Activated CD8-positive, alpha-beta memory T cell treated with anti-CD3 and anti-CD28 coated beads, Interleukin-2, amount 50 U/mL, for 4 hours (primary cell): Measurements from ENCODE around the gene HADHB.
"Not testable (repeated sequence)": the region's sequence is repeated elsewhere in the genome, so short reads cannot be mapped to it uniquely, and the experiment has no call there.

Source experiments
- DNase-seq: peaks from one replicate; pipeline ENCODE4 v3.0.0-alpha.2; 2020

The HADHB gene

GRCh38 chr2:26245810-26246209 lies 1.1 kb downstream of the HADHB start:
- no peak for DNase-seq

GRCh38 chr2:26246818-26247217 lies 2.1 kb downstream of the HADHB start:
- no peak for DNase-seq

DNA sequence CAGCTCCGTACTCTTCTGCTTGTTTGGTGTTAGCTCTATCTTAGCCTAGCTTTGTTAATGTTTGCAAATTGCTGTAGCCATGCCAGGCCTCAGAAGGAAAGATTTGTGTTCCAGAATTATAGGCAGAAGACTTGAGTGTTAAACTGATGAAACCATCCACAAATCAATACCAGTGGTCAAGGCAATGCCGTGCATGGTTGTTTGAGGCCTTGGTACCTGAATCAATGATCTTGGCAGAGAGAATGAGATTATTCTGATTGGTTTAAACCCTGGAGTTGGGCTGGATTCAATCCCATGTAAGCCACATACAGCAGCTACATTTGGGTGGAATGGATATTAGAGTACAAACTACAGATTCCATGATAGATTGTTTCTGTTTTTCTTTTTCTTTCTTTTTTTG lies 4.9 kb downstream of the HADHB start:
- DNase-seq: no peak

DNA sequence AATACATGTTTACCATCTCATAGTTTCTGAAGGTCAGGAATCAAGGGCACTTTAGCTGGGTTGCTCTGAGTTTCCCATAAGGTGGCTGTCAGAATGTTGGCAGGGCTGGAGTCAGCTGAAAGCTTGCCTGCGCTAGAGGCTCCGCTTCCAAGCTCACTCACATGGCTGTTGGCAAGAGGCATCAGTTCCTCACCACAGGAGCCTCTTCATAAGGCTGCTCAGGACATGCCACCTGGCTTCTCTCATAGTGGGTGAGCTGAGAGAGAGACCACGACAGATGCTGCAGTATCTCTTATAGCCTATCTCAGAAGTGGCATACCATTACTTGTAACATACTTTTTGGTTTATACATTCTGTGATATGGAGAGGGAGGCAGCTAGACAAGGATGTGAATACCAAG lies 7.2 kb downstream of the HADHB start:
- DNase-seq: no peak

DNA sequence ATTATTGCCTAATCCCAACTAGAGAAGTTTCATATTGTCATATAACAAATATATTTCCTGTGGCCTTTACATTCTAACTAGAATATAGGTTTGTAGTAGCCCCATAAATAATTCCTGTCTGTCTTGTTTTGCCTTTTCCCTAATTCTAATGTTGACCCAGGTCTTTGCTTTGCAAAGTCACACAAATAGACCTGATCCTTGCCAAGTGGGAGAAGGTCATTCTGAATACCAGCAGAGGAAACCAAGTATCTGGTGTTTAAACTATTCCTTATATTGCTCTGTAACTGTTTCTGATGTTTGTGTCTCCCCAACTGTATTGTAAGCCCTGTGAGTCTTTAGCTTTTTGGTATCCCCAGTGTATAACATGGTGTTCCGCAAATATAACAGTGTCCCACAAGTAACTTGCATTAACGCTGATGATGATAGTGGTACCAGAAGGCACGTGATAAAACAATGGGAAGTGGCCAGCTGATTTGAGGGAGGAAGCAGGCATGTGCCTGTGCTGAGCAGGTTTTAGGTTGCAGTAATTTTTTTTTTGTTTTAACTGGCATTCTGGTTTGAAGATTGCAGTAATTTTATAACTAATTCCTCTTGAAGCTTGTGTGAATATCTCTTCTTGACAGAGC lies 11.1 kb downstream of the HADHB start:
- no peak for DNase-seq

DNA sequence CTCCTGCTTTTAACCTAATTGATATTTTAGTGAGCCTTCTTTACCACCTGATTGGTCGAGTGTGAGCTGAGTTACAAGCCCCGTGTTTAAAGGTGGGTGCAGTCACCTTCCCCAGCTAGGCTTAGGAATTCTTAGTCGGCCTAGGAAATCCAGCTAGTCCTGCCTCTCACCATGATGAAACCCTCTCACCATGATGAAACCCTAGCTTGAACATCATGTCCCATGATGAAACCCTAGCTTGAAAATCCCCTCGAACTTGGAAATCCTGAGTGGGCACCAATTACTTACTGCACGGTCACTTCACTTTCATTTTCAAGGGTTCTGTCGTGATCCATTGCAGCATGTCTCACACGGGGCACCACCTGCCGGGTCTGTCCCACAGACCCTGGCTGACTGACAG lies 14.1 kb downstream of the HADHB start:
- DNase-seq: not testable (repeated sequence)

DNA sequence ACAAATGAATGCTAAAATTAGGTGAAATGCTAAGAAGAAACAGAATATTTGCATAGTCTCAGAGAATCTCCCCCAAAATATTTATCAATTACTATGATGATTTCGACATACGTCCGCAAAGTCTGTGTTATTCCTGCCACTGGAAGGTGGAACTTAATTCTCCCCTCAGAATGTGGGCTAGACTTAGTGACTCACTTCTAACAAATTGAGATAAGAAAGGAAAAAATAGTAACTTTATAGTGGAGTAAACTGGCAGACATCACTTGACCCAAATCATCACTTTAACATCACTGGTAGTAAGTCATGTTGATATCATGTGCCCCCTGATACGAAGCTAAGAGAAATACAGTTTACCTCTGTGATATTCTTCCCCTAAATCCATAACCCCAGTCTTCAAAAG lies 23.5 kb downstream of the HADHB start:
- no peak for DNase-seq

- DNase-seq: not testable (repeated sequence)
These were observed 24.1 kb downstream of the HADHB start for GRCh38 chr2:26268670-26269385.

- DNase-seq: no peak
These were observed 24.9 kb downstream of the HADHB start for GRCh38 chr2:26269571-26270158.

GRCh38 chr2:26270373-26270772 lies 25.6 kb downstream of the HADHB start:
- no peak for DNase-seq

DNA sequence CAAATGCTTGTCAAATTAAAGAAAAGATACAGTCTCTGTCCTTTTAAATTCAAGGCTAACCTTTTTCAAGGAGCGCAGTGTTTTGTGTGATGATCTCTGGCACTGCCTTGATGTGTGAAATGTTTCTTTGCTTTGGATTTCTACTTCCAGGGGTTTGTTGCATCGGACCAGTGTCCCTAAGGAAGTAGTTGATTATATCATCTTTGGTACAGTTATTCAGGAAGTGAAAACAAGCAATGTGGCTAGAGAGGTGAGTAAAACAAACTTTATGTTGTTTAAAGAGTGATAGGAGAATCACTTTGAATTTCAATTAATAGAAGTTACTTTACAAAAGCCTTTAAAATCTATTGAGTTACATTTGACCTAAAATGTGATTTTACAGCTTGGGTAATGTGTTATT lies 28.8 kb downstream of the HADHB start:
- DNase-seq: no peak

- DNase-seq: no peak
These were observed 29.4 kb downstream of the HADHB start for GRCh38 chr2:26274058-26274613.

DNA sequence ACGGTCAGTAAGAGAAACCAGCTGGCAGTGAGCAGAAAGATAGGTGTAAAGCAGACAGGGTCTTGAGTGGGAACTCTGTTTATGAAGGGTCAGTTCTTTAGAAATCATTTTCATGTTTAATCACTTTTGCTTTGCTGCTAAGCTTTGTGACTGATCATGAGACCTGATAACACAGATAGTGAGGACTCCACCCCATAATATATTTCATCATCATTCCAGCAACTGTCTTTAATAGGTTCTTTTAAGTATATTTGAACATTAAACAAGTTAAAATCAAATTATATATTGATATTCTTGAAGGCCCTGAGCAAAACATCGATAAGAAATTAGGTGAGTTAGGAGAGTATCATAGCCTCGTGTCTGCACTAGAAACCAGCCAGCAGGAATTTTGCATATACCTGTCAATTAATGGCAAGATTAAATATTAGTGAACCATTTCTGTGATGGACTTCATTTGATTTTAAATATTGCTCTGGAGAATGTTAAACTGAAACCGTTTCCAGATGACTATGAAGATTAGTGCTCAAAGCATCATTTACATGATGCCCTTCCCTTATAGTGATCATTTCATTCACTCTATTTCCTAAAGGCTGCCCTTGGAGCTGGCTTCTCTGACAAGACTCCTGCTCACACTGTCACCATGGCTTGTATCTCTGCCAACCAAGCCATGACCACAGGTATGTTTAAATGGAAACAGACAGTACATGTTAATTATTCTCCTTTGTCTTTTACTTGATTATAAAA lies 31.9 kb downstream of the HADHB start:
- DNase-seq: no peak

DNA sequence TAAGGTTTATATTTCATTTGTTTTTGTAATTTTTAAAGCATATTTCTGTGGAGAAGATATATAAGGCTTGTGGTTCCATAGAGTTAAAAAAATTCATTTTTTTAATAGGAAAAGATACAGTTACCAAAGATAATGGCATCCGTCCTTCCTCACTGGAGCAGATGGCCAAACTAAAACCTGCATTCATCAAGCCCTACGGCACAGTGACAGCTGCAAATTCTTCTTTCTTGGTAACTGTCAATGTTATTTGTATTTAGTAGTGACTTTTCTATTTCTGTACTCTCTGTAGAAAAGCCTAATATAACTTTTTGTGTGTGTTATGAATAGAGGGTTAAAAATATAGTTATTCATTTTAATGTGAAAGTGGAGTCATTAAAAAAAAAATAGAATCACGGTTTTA lies 35.1 kb downstream of the HADHB start:
- DNase-seq: no peak

DNA sequence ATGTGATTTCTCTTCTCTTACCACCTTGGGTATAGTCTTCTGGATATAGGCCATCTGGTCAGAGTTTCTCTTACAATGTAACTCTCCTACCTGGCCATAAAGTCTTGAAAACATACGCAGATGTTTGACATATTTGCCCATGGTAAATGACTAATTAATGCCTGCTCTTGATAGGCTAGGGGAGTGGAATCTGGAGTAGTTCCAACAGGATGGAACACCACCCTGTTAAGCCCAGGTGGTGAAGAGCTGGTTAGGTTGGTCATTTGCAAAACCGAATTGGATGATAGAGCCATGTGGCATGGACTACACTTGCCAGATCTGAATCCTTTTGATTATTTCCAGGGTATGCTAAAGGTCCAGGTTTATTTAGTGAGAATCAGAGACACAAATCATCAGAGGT lies 36.5 kb downstream of the HADHB start:
- DNase-seq: no peak

DNA sequence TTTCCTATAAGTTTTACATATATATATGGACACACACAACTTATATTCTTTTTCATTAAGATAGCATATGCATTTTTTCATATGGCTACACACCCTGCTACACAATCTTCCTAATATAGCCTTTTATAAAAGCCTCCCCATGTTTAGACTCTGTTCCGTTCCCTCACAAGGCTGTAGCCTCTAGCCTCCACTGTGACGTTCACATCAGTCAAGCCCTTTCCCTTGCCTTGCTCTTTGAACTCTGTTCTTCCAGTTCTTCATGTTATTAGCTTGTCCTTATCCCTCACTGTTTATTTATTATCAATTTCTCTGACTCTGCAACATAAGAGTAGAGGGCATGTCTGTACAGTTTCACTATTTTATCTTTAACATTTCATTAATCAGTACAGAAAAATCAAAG lies 38.9 kb downstream of the HADHB start:
- no peak for DNase-seq

DNA sequence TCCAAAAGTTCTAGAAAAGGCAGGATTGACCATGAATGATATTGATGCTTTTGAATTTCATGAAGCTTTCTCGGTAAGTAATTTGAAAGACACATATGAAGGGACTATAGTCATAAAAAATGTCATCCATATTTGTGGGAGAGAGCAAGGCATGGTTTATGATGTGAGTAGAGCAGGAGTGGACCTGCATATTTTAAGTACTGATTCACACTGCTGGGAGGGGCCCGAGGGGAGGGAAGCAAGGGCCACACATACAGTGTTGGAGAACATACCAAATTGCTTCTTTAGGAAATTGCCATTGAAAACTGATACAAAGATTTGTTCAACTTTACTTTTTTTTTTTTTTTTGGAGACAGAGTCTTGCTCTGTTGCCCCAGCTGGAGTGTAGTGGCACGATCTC lies 39.4 kb downstream of the HADHB start:
- no peak for DNase-seq

- no peak for DNase-seq
These were observed 41.2 kb downstream of the HADHB start for GRCh38 chr2:26285931-26286330.

DNA sequence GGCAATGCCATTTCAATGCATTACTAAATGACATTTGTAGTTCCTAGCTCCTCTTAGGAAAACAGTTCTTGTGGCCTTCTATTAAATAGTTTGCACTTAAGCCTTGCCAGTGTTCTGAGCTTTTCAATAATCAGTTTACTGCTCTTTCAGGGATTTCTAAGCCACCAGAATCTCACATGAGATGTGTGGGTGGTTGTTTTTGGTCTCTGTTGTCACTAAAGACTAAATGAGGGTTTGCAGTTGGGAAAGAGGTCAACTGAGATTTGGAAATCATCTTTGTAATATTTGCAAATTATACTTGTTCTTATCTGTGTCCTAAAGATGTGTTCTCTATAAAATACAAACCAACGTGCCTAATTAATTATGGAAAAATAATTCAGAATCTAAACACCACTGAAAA lies 45.3 kb downstream of the HADHB start:
- DNase-seq: no peak

- DNase-seq: no peak
These were observed 47.9 kb downstream of the HADHB start for GRCh38 chr2:26292646-26293045.

GRCh38 chr2:26295511-26295910 lies 50.8 kb downstream of the HADHB start:
- DNase-seq: no peak

- no peak for DNase-seq
These were observed 52.3 kb downstream of the HADHB start for GRCh38 chr2:26297061-26297460.

DNA sequence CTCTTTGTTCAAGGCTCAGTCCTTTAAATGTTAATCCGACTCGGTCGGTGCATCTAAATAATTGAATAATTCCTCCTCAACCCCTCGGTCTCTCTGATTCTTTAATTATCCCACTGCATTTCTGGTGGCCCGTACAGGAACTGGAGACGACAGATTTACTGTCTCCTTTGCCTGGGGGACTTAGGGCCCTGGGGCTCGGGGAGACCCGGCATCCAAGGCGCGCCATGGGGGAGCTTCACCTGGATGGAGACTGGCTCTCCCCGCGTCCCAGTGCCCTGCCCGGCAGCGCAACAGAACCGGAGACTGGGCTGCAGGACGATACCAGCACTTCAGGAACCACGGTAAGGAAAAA lies 53.5 kb downstream of the HADHB start:
- no peak for DNase-seq
